HUES48 (cell line): ENCODE results near the gene SHOX.
"Not testable (repeated sequence)": the region's sequence is repeated elsewhere in the genome, so short reads cannot be mapped to it uniquely, and the experiment has no call there.

ENCODE experiments used
- H3K27ac ChIP-seq: one replicate; pipeline ENCODE4 v1.7.0; 2013; ENCODE audit warnings: low read depth, low read length, inconsistent platforms
- H3K27me3 ChIP-seq: 2 replicates; pipeline ENCODE4 v1.6.1; 2013; ENCODE audit warnings: mild to moderate bottlenecking, low read length; ENCODE audit not compliant: control insufficient read depth, insufficient read depth
- H3K36me3 ChIP-seq: 2 replicates; pipeline ENCODE4 v1.6.1; 2013; ENCODE audit warnings: low read length; ENCODE audit not compliant: control insufficient read depth, insufficient read depth
- H3K4me1 ChIP-seq: 2 replicates; pipeline ENCODE4 v1.6.1; 2013; ENCODE audit warnings: mild to moderate bottlenecking, low read length; ENCODE audit not compliant: control insufficient read depth, insufficient read depth
- H3K4me3 ChIP-seq: 2 replicates; pipeline ENCODE4 v1.5.1; 2013; ENCODE audit warnings: mild to moderate bottlenecking, low read depth, low read length
- H3K9ac ChIP-seq: 2 replicates; pipeline ENCODE4 v1.6.1; 2013; ENCODE audit warnings: mild to moderate bottlenecking, low read depth, low read length, moderate library complexity
- H3K9me3 ChIP-seq: 2 replicates; pipeline ENCODE4 v1.6.1; 2013; ENCODE audit warnings: low read length; ENCODE audit not compliant: control insufficient read depth, insufficient read depth

SHOX gene

DNA sequence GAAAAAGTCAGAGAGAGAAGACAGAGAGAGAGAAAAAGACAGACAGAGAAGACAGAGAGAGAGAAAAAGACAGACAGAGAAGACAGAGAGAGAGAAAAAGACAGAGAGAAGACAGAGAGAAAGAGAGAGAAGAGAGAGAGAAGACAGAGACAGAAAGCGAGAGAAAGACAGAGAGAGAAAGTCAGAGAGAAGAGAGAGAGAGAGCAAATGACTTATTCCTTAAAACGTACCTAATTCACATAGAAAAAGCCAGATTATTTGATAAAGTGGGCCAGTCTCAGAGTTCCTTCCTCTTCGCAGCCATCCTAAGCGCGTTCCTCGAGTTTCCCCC is 7.4 kb upstream of the SHOX start:
- peaks cover 10% of the 10 kb centered on the region for H3K4me1 ChIP-seq
- H3K9ac ChIP-seq = no peak overlapping the region
- no peaks in the 10 kb centered on the region for H3K9me3 ChIP-seq
- H3K27me3 ChIP-seq = peaks cover 98% of the 10 kb centered on the region
- H3K4me3 ChIP-seq = no peak overlapping the region
- H3K27ac ChIP-seq = no peak overlapping the region
- no peaks in the 10 kb centered on the region for H3K36me3 ChIP-seq

DNA sequence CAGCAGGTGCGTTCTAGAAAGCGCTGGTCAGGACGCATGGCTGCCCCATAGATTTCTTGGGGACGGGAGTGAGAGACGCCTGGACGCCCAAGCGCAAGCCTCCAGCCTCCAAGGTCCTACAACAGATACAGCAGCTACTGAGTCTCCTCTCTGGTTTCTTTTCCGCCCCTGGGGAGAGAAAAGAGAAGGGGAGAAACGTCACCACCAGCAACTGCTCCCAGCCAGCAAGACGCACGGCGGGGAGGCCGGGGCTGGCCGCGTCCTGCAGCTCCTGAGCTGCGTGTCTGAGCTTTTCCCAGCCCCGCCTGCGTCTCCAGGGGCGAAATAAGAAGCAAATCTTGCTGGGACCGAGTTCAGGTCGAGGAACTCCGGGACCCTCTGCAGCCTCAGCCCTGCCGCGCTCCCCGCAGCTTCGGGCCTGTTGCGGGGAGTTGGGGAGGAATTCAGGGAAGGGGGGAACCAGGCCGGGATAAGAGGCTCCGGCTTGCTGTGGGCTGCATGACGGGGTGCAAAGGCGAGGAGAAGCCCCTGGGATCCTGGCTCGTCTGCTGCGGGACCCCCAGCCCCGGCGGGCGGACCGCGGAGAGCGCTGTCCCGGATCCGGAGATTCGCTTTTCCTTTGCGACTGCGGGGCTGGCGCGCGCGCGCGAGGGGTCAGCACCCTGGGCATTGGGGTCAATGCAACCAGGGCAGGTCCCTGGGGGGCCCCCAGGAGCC is 6.8 kb upstream of the SHOX start:
- no peak overlapping the region for H3K27ac ChIP-seq
- peaks cover 96% of the 10 kb centered on the region for H3K27me3 ChIP-seq
- H3K9me3 ChIP-seq = no peaks in the 10 kb centered on the region
- H3K36me3 ChIP-seq = no peaks in the 10 kb centered on the region
- no peak overlapping the region for H3K9ac ChIP-seq
- peaks cover 10% of the 10 kb centered on the region for H3K4me1 ChIP-seq
- H3K4me3 ChIP-seq = peak overlapping the region; percentile 8

DNA sequence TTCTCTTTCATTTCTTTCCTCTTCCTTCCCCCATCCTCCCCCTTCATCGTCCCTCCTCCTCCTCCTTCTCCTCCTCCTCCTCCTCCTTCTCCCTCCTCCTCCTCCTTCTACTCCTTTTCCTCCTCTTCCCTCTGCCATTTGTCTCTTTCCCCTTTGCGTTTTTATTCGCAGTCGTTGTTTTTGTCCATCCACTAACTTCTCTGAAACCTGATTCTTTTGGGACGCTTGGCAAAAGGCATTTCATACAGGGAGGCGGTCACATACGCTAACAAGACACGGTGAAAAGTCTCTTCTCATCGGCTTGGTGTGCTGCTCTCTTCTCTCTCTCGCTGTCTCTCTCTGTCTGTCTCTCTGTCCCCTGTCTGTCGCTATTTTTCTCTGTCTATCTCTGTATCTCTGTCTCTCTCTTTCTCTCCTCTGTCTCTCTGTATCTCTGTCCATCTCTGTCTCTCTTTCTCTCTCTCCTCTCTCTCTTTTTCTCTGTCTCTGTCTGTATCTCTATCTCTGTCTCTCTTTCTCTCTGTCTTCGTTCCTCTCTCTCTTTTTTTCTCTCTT is 5.4 kb upstream of the SHOX start:
- Histone ChIP-seq H3K36me3 (no peaks in the 10 kb centered on the region), H3K27me3 (peaks cover 96% of the 10 kb centered on the region), H3K4me3 (no peak overlapping the region), H3K27ac (no peak overlapping the region), H3K9me3 (no peaks in the 10 kb centered on the region), H3K9ac (no peak overlapping the region), H3K4me1 (peaks cover 3% of the 10 kb centered on the region)

DNA sequence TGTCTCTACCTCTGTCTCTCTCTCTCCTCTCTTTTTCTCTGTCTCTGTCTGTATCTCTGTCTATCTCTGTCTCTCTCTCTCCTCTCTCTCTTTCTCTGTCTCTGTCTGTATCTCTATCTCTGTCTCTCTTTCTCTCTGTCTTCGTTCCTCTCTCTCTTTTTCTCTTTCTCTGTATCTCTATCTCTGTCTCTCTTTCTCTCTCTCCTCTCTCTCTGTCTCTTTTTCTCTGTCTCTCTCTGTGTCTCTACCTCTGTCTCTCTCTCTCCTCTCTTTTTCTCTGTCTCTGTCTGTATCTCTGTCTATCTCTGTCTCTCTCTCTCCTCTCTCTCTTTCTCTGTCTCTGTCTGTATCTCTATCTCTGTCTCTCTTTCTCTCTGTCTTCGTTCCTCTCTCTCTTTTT is 4.5 kb upstream of the SHOX start:
- not testable (repeated sequence) for H3K27ac ChIP-seq, H3K36me3 ChIP-seq, H3K9me3 ChIP-seq, H3K4me3 ChIP-seq, H3K9ac ChIP-seq, H3K4me1 ChIP-seq
- H3K27me3 ChIP-seq = peaks cover 96% of the 10 kb centered on the region

DNA sequence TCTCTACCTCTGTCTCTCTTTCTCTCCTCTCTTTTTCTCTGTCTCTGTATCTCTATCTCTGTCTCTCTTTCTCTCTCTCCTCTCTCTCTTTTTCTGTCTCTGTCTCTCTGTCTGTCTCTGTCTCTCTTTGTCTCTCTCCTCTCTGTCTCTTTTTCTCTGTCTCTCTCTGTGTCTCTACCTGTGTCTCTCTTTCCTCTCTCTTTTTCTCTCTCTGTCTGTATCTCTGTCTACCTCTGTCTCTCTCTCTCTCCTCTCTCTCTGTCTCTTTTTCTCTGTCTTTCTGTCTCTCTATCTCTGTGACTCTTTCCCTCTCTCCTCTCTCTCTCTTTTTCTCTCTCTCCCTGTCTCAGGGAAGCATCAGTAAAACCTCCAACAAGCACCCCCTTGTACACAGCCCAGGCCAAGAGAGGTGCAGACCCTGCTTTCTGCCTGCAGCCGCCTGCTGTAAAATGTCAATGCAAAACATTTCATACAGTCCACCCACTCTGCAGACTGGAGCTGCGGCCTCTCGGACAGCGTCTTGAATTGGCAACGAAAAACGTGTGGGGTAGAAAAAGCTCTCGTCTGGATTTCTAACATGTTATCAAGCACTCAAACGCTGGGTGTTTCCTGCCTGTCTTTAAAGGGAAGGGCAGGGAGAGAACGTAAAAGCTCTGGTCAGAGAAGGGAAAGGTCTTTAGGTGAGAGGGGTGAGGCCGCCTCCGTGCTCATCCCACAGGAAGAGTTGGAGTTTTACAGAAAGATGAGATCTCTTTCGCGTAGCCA is 3.7 kb upstream of the SHOX start:
- Histone ChIP-seq H3K4me1 (peaks cover 7% of the 10 kb centered on the region), H3K27ac (no peak overlapping the region), H3K9ac (no peak overlapping the region), H3K36me3 (no peaks in the 10 kb centered on the region), H3K4me3 (no peak overlapping the region), H3K27me3 (peaks cover 96% of the 10 kb centered on the region), H3K9me3 (no peaks in the 10 kb centered on the region)

DNA sequence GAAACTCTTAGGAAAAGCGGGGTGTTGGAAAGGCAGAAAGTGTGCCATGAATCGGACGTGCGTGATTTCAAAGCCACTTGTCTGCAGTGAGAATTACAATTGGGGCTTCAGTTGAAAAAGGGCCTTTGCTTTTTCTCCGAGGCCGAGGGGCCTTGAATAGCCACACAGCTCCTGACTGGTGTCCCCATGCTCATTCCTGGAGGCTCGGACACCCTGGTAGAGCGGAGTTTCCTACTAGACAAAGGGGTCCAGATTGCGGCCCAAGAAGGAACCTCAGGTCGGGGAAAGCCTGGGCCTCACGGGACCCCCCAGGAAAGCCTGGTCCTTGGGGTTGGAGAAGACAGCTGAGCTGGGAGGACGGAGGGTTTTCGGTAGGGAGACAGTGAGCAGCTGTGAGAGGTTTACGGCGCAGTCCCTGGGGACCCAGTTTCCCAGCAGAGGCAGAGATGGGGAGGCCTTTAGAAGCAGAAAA is 3.0 kb upstream of the SHOX start:
- Histone ChIP-seq H3K9ac (no peak overlapping the region), H3K4me1 (peaks cover 13% of the 10 kb centered on the region), H3K27me3 (peaks cover 96% of the 10 kb centered on the region), H3K27ac (no peak overlapping the region), H3K36me3 (no peaks in the 10 kb centered on the region), H3K9me3 (no peaks in the 10 kb centered on the region), H3K4me3 (no peak overlapping the region)

DNA sequence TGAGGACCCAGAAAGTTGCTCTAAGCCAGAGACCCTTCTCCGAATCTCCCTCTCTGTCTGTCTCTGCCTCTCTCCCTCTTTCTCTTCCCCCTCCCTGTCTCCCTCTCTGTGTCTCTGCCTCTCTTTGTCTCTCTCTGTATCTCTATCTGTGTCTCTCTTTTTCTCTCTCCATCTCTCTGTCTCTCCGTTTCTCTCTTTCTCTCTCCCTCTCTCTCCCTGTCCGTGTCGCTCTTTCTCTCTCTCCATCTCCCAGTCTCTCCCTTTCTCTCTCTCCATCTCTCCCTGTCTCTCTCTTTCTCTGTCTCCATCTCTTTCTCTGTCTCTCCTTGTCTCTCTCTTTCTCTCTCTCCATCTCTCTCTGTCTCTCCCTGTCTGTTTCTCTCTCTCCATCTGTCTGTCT is 2.6 kb upstream of the SHOX start:
- peaks cover 15% of the 10 kb centered on the region for H3K4me1 ChIP-seq
- peaks cover 96% of the 10 kb centered on the region for H3K27me3 ChIP-seq
- no peak overlapping the region for H3K4me3 ChIP-seq
- H3K36me3 ChIP-seq = no peaks in the 10 kb centered on the region
- H3K9ac ChIP-seq = no peak overlapping the region
- no peaks in the 10 kb centered on the region for H3K9me3 ChIP-seq
- no peak overlapping the region for H3K27ac ChIP-seq

DNA sequence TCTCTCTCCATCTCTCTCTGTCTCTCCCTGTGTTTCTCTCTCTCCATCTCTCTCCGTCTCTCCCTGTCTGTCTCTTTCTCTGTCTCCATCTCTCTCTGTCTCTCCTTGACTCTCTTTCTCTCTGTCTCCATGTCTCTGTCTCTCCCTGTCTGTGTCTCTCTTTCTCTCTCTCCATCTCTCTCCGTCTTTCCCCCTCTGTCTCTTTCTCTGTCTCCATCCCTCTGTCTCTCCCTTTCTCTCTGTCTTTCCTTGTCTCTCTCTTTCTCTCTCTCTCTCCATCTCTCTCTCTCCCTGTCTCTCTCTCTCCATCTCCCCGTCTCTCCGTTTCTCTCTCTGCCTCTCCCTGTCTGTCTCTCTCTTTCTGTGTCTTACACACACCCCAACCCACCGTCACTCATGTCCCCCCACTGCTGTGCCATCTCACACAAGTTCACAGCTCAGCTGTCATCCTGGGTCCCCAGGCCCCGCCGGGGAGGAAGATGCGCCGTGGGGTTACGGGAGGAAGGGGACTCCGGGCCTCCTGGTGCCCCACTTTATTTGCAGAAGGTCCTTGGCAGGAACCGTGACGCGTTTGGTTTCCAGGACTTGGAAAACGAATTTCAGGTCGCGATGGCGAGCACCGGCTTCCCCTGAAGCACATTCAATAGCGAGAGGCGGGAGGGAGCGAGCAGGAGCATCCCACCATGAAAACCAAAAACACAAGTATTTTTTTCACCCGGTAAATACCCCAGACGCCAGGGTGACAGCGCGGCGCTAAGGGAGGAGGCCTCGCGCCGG is 1.2 kb upstream of the SHOX start:
- Histone ChIP-seq H3K9ac (no peak overlapping the region), H3K27me3 (peaks cover 96% of the 10 kb centered on the region), H3K27ac (no peak overlapping the region), H3K9me3 (no peaks in the 10 kb centered on the region), H3K4me3 (no peak overlapping the region), H3K36me3 (no peaks in the 10 kb centered on the region), H3K4me1 (peaks cover 25% of the 10 kb centered on the region)

DNA sequence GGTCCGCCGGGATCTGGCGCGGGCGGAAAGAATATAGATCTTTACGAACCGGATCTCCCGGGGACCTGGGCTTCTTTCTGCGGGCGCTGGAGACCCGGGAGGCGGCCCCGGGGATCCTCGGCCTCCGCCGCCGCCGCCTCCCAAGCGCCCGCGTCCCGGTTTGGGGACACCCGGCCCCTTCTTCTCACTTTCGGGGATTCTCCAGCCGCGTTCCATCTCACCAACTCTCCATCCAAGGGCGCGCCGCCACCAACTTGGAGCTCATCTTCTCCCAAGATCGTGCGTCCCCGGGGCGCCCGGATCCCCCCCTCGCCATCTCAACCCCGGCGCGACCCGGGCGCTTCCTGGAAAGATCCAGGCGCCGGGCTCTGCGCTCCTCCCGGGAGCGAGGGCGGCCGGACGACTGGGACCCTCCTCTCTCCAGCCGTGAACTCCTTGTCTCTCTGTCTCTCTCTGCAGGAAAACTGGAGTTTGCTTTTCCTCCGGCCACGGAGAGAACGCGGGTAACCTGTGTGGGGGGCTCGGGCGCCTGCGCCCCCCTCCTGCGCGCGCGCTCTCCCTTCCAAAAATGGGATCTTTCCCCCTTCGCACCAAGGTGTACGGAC is 482 bp upstream of the SHOX start:
- Histone ChIP-seq H3K4me3 (peak overlapping the region; percentile 52), H3K4me1 (peaks cover 27% of the 10 kb centered on the region), H3K9ac (no peak overlapping the region), H3K36me3 (no peaks in the 10 kb centered on the region), H3K27me3 (peaks cover 96% of the 10 kb centered on the region), H3K9me3 (no peaks in the 10 kb centered on the region), H3K27ac (no peak overlapping the region)

DNA sequence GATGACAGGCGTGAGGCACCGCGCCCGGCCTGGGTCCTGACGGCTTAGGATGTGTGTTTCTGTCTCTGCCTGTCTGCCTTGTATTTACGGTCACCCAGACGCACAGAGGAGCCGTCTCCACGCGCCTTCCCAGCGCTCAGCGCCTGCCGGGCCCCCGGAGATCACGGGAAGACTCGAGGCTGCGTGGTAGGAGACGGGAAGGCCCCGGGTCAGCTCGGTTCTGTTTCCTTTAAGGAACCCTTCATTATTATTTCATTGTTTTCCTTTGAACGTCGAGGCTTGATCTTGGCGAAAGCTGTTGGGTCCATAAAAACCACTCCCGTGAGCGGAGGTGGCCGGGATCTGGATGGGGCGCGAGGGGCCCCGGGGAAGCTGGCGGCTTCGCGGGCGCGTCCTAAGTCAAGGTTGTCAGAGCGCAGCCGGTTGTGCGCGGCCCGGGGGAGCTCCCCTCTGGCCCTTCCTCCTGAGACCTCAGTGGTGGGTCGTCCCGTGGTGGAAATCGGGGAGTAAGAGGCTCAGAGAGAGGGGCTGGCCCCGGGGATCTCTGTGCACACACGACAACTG is 1.3 kb downstream of the SHOX start:
- Histone ChIP-seq H3K9me3 (no peaks in the 10 kb centered on the region), H3K9ac (no peak overlapping the region), H3K4me1 (peaks cover 27% of the 10 kb centered on the region), H3K4me3 (no peak overlapping the region), H3K27me3 (peaks cover 93% of the 10 kb centered on the region), H3K36me3 (no peaks in the 10 kb centered on the region), H3K27ac (no peak overlapping the region)
